Epidermal melanocyte (primary cell): Measurements from ENCODE around the gene PARVB.

ENCODE experiments used
- DNase-seq: peaks from one replicate; pipeline ENCODE4 v3.0.0; 2011; ENCODE audit warnings: low spot score; ENCODE audit not compliant: insufficient read length

PARVB gene

DNA sequence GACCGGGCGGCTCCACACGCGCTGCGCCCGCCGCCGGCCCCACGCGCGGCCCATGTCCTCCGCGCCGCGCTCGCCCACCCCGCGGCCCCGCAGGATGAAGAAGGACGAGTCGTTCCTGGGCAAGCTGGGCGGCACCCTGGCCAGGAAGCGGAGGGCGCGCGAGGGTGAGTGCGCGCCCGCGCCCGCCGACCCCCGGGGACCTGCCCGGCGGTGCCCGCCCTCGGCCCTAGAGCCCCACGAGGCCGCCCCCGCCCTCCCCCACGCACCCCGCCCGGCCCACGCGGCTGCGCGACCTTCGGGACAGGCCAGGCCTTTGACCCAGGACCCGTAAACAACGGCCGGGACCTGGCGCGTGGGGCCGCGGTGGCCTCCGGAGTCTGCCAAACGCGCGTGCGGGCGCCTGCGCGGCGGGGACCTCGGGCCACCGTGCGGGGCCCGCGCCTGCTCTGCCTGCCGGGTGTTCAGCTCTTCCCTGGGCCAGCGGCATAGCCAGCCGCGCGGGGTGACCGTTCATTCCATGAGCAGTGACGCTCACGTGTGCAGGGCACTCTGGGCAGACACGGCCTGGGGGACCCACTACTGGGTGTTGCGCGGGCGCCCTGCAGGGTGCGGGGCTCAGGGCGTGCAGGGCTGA lies at the start of gene PARVB:
Gene PARVB (plus strand): TSS at position 15 of the 634 bp plus-strand sequence. CDS start 38 bp downstream, at position 53.
- peak; percentile 24 for DNase-seq

- no peak for DNase-seq
Measured at GRCh38 chr22:43975041-43975440, 49.1 kb upstream of the PARVB start.

DNA sequence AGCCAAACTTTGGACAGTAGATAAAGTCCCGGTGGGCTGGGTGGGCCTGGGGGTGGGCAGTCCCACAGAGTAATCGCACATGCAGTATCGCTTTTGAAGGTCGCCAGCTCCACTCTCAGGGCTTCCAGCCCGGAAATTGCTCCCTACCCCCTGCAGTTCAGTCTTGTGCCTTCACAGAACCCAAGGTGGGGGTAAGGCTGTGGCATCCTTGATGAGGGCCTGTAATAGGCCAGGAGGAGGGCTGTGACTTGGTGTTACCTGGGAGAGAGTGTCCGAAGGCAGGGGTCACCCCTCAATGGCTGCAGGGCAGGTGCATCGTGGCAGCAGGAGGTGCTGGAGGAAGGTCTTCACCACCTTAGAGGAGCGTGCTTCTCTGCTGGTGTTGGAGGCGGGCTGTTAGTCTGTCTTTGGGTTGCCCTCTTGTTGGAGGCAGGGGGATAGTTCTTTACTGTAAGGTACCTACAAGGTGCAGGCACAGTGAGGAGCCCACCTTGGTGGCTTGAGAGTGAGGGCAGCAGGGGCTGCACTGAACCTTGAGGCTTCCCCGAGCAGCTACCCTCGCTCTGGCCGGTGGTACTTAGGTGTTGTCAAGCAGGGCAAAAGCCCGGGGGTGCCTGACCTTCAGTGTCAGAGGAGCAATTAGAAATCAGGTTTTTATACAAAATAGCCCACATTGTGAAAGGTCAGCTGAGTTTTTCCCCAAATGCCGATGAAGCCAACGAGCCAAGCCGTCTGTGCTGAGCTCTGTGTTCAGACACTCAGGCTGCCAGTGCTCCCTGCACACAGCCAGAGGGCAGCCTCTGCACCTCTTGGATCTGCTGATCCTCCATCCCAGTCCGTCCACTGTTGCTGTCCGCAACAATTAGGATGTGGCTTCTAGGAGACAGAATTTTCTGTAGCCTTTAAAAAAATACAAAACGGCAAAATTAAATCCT lies 47.0 kb upstream of the PARVB start:
- DNase-seq, result no peak

- DNase-seq, result no peak
Measured at GRCh38 chr22:43978558-43978957, 45.5 kb upstream of the PARVB start.

- DNase-seq, result no peak
Measured at GRCh38 chr22:43980579-43980978, 43.5 kb upstream of the PARVB start.

- DNase-seq, result no peak
Measured at GRCh38 chr22:43980996-43981395, 43.1 kb upstream of the PARVB start.

- no peak for DNase-seq
Measured at GRCh38 chr22:43983808-43984207, 40.3 kb upstream of the PARVB start.

- DNase-seq, result no peak
Measured at GRCh38 chr22:43985532-43985931, 38.6 kb upstream of the PARVB start.

GRCh38 chr22:43988116-43988820 lies 35.8 kb upstream of the PARVB start:
- DNase-seq, result no peak

GRCh38 chr22:43988960-43989359 lies 35.1 kb upstream of the PARVB start:
- DNase-seq, result no peak

GRCh38 chr22:43990044-43990443 lies 34.1 kb upstream of the PARVB start:
- no peak for DNase-seq

- no peak for DNase-seq
Measured at GRCh38 chr22:43991316-43992020, 32.6 kb upstream of the PARVB start.

DNA sequence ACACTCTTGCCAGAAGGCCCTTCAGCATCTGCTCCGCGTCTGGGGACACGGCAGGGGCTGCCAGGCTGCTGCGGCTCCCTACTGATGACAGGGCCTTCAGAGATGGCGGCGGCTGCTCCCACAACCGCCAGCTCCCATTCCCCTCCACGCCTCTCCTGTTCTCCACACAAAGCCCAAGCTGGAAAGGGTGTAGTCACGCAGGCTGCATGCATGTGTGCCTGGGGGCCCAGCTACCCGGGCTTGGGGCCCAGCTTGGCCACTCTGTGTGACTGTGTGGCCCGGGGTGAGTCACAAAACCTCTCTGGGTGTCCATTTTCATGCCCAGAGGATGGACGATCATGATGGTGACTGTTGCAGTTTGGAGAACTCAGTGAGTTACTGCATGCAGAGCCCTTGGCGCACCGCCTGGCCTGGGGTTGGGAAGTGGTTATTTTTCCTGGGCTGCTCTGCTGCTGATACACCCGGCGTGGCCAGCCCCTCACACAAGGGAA lies 31.7 kb upstream of the PARVB start:
- no peak for DNase-seq

- peak; percentile 57 for DNase-seq
Measured at GRCh38 chr22:43993072-43993760, 30.9 kb upstream of the PARVB start.

DNA sequence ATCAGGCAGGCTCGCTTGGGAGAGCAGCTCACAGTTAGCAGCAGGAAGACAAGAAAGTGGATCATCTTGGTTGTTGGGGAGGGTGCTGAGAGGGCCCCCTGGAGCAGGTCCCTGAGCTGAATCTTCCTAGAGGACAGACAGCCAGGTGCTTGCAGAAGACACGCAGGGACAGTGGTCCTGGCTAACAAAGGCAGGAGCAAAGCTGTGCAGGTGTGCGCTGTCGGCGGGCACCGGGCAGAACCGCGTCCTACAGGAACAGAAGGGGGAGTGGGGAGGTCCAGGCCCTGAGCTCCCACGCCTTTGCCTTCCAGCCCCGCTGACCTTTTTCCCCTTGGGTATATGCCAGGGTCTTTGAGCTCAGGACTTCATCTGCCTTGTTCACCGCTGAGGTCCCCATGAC lies 30.1 kb upstream of the PARVB start:
- DNase-seq, result no peak

GRCh38 chr22:43994416-43994815 lies 29.7 kb upstream of the PARVB start:
- no peak for DNase-seq

- no peak for DNase-seq
Measured at GRCh38 chr22:43995057-43995685, 28.9 kb upstream of the PARVB start.

DNA sequence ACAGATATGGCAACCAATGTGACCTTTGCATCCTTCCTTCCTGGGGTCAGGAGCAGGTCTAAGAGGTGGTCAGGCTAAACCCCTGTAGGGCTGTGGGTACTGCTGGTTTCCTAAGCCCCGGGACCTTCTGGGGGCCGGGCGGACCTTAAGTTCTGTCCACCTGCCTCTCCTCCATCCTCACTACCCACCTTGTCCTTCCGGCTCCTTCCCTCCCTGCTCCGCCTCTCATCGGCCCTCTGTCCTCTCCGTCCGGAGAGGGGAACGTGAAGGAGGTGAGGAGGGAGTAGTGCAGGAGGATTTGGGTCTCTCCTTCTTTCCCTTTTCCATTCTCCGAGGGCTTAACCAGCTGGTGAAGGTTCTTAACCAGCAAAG lies 28.3 kb upstream of the PARVB start:
- DNase-seq, result no peak

DNA sequence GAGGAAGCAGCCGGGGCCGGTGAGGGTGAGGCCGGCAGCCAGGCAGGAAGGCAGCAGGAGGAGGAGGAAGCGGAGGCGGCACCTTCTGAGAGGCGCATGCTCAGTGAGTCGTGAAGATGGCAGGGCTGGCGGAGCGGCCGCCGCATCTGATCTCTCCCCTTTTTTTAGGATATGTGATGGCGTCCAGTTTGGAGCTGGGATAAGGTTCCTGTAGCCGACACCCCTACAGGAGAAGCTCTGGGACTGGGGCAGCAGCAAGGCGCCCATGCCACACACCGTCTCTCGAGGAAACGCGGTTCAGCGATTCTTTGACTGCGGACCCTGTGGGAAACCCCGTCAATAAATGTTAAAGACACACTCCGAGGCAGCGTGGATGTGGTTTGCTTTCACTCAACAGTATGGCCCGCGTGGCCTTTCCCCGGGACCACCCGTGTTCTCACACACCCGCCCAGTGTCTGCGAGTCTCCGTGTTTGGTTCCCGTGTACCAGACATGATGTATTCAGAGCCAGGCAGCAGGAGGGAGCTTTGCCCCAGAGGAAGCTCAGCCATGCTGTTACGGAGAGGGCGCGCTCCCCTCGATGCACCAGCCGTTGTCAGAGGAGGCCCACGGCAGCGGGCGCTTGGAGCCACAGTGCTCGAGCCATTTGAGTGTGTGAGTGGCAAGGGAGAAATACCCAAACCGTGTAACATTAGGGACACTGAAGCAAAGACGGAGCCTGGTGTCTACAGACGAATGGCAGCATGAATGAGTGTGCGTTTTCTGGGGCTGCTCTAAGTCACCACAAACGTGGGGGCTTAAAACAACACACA lies 27.7 kb upstream of the PARVB start:
- no peak for DNase-seq

DNA sequence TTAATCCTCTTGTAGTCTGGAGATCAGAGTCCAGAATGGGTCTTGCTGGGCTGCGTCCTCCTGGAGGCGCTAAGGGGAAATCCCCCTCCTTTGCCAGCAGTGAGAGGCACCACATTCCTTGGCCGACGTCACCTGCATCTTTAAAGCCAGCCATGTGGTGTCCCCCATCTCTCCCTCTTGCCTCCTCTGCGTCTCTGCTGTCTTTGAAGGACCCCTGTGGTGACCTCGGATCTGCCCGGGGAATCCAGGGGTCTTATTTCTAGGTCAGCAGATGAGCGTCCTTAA lies 27.2 kb upstream of the PARVB start:
- DNase-seq, result no peak
